Measurements from ENCODE around the gene CIC. TPM values are rescaled to one million over a fixed set of nuclear protein-coding genes. Genes with fewer than 3 reads are reported as not detected.

CIC gene
- 29.7 to 57.5 TPM (median 53.9 TPM) in 5 replicates for total RNA-seq (2022; extraction: Qiagen RNA extraction)

DNA sequence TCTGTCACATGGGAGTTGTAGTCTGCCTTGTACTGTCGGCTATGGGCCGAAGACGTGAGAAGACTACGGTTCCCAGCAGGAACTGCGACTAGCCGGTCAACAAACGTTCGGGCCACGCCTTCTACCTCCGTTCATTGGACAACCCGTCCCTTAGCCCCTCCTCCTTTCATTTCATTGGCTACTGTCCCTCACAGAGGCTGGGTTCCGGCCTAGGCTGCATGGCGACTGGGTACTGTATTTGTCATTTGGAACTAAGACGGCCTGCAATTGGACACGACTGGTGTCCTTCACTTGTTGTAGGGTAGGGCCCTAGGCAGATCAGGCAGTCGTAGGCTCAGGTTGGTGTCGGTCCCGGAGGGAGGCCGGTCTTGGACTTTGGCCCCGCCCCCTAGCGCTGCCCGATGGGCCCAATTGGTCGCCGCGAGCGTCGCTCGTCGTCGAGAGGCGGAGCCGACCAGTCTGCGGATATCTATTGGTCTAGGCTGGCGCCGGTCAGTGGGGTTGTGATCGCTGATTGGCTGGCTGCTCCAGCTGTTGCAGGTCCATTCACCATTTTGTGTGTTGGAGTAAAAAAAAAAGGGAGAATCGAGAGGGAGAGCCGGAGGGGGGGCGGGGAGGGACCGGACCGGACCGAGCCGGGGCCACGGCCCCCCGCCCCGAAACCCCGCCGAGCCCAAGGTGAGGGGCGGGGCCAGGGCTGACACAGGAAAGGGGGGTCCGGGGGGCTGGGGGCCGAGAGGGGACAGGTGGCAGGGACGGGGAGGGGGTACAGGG is at the start of gene CIC:
Gene CIC, plus strand, starts transcription at position 549 of the 774 bp plus-strand sequence. CDS start 2,532 bp downstream, outside the sequence.

DNA sequence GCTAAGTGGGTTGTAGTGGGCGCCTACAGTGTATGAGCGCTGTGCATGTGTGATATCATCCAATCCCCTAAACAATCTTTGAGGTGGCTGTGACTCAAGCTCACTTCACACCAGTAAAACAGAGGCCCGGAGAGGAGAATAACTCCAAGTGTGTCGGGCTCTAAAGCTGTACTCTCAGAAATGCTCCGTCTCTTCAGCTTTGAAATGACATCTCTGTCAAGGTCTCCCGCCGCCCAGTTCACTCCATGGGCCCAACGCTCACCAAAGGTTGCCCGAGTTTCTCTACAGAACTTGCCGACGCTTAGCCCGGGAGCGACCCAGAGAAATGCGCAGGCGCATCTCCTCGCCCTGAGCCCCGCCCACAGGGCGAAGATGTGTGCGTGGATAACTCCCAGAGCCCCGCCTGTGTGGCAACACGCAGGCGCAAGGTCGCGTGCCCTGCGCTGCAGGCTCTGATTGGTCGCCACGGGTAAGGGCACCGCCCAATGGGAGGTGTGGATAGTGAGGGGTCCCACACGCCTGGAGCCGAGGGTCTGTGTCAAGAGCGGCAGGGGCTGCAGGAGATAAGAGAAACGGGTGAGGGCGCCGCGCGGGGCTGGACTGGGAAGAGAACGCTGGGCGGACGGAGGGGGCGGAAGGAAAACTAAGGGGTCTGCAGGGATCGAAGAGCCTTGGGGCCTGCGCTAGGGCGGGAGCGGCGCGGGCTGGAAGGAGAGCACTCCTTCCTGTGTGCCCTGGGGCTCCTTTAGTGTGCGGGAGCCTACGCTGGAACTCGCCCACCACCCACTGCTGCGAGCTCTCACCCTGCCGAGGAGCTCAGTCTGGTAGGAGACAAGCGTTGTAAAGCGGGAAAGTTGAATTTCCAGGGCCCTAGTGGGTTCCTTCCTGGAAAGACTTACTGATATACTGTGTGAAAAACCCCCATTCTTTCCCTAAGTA is 49.0 kb upstream of the CIC start, which contains the start of gene ZNF526:
Gene ZNF526, plus strand, starts transcription at position 501 of the 939 bp plus-strand sequence. CDS start 4,092 bp downstream, outside the sequence.

DNA sequence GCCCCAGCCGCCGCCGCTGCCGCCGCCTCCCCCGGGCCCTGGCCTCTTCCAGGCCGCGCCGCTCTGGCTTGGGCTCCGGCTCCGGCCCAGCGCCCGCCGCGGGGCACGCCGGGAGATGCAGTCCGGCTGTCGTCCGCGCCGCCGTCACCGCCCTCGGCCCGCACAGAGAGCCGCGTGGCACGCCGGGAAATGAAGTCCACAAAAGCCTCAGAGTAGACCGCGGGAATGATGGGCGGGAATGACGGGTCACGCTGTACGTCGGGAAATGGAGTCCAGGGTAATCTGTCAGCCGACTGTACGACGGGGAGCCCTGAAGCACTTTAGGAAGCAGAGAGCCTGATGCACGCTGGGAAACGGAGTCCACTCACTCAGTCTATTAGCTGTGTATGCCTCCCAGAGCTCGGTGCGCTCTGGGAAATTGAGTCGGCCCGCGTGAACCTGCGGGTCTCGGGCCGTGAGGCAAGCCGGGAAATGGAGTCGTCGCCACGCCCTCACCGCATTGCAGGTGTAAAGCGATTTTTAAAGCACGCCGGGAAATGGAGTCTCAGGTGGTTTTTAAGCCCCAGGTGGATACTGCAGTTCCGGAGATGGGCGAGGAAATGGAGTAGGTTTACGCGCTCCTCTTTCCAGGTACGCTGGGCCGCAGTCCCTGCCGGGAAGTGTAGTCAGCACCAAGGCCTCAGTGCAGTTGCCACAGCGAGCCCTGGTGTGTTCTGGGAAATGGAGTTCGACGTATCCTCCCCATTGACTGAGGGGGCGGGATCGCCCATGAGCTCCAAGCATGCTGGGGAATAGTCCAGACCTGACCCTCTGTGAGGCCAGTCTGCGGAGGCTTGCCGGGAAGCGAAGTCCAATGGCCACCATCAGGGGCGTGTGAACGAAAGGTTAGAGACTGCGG is 26.3 kb upstream of the CIC start, which contains the start of gene GSK3A:
Gene GSK3A, minus strand, starts transcription at position 91 of the 898 bp plus-strand sequence. CDS start 137 bp downstream, outside the sequence.

DNA sequence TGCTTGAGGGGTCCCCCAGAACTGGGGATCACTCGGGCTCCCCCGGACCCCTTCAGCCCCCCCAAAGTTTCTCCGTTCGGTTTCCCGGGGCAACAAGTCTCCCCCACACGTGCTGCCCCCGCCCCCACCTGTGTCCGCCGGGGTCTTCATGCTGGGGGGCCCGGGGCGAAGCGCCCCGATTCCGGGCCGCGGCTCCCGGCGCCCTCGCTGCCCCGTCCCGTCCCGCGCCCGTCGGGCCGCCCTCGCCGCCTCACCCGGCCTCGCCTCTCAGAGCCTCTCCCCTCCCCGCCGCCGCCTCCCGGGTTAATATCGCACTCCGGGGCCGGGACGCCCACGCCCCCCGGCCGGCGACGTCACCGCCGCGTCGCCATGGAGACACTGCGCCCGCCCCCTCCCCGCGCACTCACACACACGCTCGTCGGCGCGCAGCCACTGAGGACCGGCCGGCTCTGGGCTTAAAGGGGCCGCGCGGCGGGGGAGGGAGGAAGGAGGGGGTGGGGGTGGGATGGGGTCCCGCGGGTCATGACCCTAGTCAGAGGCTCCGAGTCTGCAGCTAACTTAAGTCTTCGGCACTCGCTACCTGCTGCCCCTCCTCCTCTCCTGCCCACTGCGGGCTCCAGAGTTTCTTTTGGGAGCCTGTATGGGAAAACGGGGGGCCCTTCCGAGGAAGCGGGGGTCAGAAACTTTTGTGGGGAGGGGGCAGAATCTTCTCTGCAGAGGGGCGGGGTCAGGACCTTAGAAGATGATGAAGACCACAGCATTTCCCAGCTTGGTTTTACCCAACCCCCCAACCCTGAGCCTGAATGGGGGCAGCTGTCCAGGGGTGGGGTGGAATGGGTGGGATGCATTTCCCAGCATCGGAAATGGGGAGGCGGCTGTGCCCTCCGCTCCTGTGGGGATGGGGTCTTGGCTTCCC is 13.9 kb upstream of the CIC start, which contains the start of gene ERF:
Gene ERF, minus strand, starts transcription at position 279 of the 916 bp plus-strand sequence. Its CDS starts 129 bp downstream, at position 150.

DNA sequence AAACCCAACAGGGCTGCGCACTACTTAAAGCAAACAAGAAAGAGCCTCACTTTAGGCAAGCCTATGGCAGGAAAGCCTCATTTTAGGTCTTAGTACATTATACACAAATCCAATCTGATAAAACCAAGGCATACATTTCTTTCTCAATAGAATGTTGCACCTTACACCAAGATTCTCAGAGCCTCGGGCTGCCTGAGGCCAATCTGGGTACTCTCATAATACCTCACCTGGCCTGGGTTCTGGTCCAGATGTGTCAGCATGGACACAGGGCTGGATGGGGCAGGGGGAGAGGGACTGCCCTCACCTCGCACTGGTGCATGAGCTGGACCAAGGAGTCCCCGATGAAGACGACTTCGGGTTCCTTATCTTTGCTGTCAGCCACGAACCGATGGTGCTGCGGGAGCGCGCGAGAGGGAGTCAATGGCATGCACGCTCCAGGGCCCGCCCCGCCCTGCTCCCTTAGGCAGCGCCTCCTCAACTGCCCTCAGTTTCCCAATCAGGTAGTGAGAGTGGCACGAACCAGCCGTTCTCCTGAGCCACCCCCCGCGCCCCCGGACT is 32.7 kb downstream of the CIC start, which contains the start of gene PRR19:
Gene PRR19, plus strand, starts transcription at position 487 of the 558 bp plus-strand sequence. CDS start 7,453 bp downstream, outside the sequence.

DNA sequence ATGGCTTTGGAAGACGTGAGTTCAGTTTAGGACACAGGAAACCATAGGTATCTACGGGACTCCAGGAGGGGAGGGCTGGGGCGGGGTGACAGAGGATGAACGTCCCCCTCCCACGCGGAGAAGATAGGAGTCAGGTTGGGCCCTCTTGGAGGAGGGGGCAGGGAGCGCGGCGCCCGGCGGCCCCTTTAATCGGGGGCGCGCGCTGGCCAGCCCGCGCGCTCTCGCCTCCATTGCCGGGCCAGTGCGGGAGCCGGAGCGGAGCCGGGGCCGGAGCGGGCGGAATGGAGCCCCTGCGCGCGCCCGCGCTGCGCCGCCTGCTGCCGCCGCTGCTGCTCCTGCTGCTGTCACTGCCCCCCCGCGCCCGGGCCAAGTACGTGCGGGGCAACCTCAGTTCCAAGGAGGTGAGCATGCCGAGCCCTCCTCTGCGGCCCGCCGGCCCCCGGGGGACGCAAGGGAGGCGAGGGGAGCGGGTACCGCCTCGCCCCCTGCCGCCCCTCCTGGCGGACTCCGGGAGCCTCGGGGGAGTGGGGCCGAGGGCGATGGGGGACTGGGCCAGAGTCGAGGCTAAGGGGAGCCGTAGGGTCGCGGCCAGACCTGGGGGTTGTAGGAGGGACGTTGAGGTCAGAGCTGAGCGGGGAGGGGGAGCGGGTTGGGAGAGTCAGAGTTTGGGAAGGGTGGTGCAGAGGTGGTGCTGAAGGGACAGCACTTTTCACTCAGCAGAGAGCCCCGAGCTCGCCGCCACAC is 44.2 kb downstream of the CIC start, which contains the start of gene TMEM145:
Gene TMEM145, plus strand, starts transcription at position 214 of the 744 bp plus-strand sequence. Its CDS starts 68 bp downstream, at position 282.

DNA sequence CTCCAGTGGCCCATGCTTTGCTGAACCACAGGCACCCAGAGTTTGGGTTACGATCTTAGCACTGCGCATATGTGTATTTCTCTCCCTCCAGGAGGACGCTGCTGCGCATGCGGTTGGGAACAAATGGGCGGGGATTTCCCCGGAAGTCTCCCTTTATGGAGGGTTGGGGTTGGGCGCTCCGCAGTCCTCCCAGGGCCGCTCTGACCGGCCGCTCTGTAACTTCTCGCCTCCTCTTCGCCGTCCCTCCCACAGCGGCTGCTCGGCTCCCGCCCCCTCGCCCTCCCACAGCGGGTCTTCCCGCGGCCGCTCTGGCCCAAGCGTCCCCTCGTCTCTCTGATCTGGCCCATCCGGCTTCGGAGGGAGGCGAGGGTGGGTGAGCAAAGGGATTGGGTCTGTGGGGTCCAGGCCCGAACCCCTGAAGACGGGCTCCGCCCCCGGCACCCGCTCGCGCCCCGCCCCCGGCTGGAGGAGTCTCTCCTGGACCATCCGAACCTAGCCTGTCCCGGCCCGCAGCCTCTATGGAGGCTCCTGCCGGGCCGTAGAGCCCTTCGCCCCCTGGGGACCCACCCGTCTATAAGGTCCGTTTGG is 56.4 kb downstream of the CIC start, which contains the start of gene MEGF8:
Gene MEGF8, plus strand, starts transcription at position 328 of the 588 bp plus-strand sequence. CDS start 609 bp downstream, outside the sequence.

Other genes starting within 250 kb of the CIC start
- gene GRIK5, start 199.0 kb upstream of the CIC start, total RNA-seq (2022; extraction: Qiagen RNA extraction) = 0.21 to 0.85 TPM (median 0.43 TPM) in 5 replicates
- 27.5 to 39.1 TPM (median 36.6 TPM) in 5 replicates for gene ZNF574, start 193.1 kb upstream of the CIC start, total RNA-seq (2022; extraction: Qiagen RNA extraction)
- gene POU2F2, start 136.8 kb upstream of the CIC start, total RNA-seq (2022; extraction: Qiagen RNA extraction) = 0.32 to 0.80 TPM (median 0.58 TPM) in 5 replicates
- gene DEDD2, start 51.6 kb upstream of the CIC start, total RNA-seq (2022; extraction: Qiagen RNA extraction) = 43.9 to 67.3 TPM (median 59.2 TPM) in 5 replicates
- gene ZNF526, start 48.9 kb upstream of the CIC start, total RNA-seq (2022; extraction: Qiagen RNA extraction) = 14.7 to 21.8 TPM (median 20.5 TPM) in 5 replicates
- 98.2 to 161 TPM (median 151 TPM) in 5 replicates for gene GSK3A, start 26.6 kb upstream of the CIC start, total RNA-seq (2022; extraction: Qiagen RNA extraction)
- gene ERF, start 14.1 kb upstream of the CIC start, total RNA-seq (2022; extraction: Qiagen RNA extraction) = 93.6 to 136 TPM (median 133 TPM) in 5 replicates
- gene PRR19, start 32.9 kb downstream of the CIC start, total RNA-seq (2022; extraction: Qiagen RNA extraction) = 3.4 to 4.5 TPM (median 3.6 TPM) in 5 replicates
- gene PAFAH1B3, start 33.4 kb downstream of the CIC start, total RNA-seq (2022; extraction: Qiagen RNA extraction) = 117 to 151 TPM (median 136 TPM) in 5 replicates
- 2.2 to 4.2 TPM (median 3.6 TPM) in 5 replicates for gene TMEM145, start 44.1 kb downstream of the CIC start, total RNA-seq (2022; extraction: Qiagen RNA extraction)
- gene MEGF8, start 56.4 kb downstream of the CIC start, total RNA-seq (2022; extraction: Qiagen RNA extraction) = 19.7 to 32.1 TPM (median 27.4 TPM) in 5 replicates
- gene CNFN, start 121.0 kb downstream of the CIC start, total RNA-seq (2022; extraction: Qiagen RNA extraction) = 39.9 to 48.7 TPM (median 42.0 TPM) in 5 replicates
- 1.4 to 2.1 TPM (median 1.6 TPM) in 5 replicates for gene LIPE, start 158.1 kb downstream of the CIC start, total RNA-seq (2022; extraction: Qiagen RNA extraction)
- 0.08 to 0.20 TPM (median 0.17 TPM) in 4 of 5 replicates, not detected in the other for gene CXCL17, start 173.7 kb downstream of the CIC start, total RNA-seq (2022; extraction: Qiagen RNA extraction)